Measurements from ENCODE around the gene GALNS.
"Not testable (repeated sequence)": the region's sequence is repeated elsewhere in the genome, so short reads cannot be mapped to it uniquely, and the experiment has no call there.

The GALNS gene

DNA sequence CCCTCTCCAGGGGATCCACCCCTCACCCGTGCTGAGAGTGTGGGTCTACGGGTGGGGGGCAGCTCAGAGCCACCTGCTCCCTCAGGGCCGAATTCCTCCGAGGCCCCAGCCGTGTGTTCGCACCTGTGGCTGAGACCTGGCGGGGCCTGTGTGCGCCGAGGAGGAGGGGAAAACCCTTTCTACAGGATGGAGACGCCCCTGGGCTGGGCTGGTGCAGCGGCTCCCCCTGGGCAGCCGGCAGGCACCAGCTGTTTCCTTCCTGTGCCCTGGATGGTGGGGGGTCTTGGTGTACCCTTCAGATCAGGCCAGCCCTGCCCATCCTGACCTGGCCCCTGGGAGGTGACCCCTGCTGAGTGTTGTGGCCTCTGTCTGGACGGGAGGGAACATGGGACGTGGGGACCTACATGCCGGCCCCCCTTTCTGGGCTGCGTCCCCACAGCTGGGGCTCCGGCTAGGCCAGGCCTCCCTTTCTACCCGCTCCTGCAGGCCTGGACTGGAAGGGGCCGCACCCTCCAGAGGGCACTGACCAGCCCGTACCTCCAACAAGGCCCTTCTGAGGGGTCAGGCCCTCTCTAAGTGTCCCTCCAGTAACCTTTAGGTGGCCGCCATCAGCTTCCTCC is 38.0 kb upstream of the GALNS start:
- ChIA-PET POLR2A (no interaction called here), CTCF (no interaction called here)
- peak in 1 of 3 donors; percentile 38 for DNase-seq
- 84% methylated on average over 21 of the region's 21 CpGs for WGBS (ENCODE audit: insufficient coverage)
- Histone ChIP-seq H3K36me3 (ENCODE audit: control insufficient read depth in 4 of 4, insufficient read depth in 4 of 4, low read length in 3 of 4) (peaks cover 14 to 97% (median 76%) of the 10 kb centered on the region in 4 experiments), H3K27ac (ENCODE audit: insufficient read depth in 1 of 2, low read depth in 1 of 2, low read length in 2 of 2, poor library complexity in 1 of 2, severe bottlenecking in 2 of 2) (no peak overlapping the region), H3K4me3 (ENCODE audit: control insufficient read depth in 1 of 7, extremely low read depth in 1 of 7, insufficient read depth in 4 of 7, low read depth in 2 of 7, low read length in 6 of 7) (no peak overlapping the region), H3K9me3 (ENCODE audit: control extremely low read depth in 1 of 5, control insufficient read depth in 4 of 5, insufficient read depth in 2 of 5, low read depth in 1 of 5, low read length in 4 of 5) (peaks cover 0 to 13% (median 7%) of the 10 kb centered on the region in 5 experiments), H3K27me3 (replicated peaks in 2 of 5; ENCODE audit: control insufficient read depth in 4 of 5, insufficient read depth in 5 of 5, low read length in 4 of 5) (no peaks in the 10 kb centered on the region), H3K4me1 (ENCODE audit: control extremely low read depth in 1 of 4, control insufficient read depth in 4 of 4, insufficient read depth in 4 of 4, low read length in 3 of 4) (peaks cover 0 to 2% (median 0%) of the 10 kb centered on the region in 4 experiments)

DNA sequence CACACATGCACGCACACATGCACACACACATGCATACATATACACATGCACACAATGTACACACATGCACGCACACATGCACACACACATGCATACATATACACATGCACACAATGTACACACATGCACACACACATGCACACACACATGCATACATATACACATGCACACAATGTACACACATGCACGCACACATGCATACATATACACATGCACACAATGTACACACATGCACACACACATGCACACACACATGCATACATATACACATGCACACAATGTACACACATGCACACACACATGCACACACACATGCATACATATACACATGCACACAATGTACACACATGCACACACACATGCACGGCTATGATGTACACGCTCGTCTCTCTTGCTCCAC is 37.5 kb upstream of the GALNS start:
- H3K4me1 ChIP-seq (ENCODE audit: control extremely low read depth in 1 of 4, control insufficient read depth in 4 of 4, insufficient read depth in 4 of 4, low read length in 3 of 4); DNase-seq; POLR2A ChIA-PET; H3K27ac ChIP-seq (ENCODE audit: insufficient read depth in 1 of 2, low read depth in 1 of 2, low read length in 2 of 2, poor library complexity in 1 of 2, severe bottlenecking in 2 of 2); H3K4me3 ChIP-seq (ENCODE audit: control insufficient read depth in 1 of 7, extremely low read depth in 1 of 7, insufficient read depth in 4 of 7, low read depth in 2 of 7, low read length in 6 of 7); CTCF ChIA-PET; H3K27me3 ChIP-seq (replicated peaks in 2 of 5; ENCODE audit: control insufficient read depth in 4 of 5, insufficient read depth in 5 of 5, low read length in 4 of 5): not testable (repeated sequence)
- WGBS (ENCODE audit: insufficient coverage), result no CpG with 5 or more reads among the region's 6 CpGs
- Histone ChIP-seq H3K9me3 (ENCODE audit: control extremely low read depth in 1 of 5, control insufficient read depth in 4 of 5, insufficient read depth in 2 of 5, low read depth in 1 of 5, low read length in 4 of 5) (peaks cover 0 to 13% (median 7%) of the 10 kb centered on the region in 5 experiments), H3K36me3 (ENCODE audit: control insufficient read depth in 4 of 4, insufficient read depth in 4 of 4, low read length in 3 of 4) (peaks cover 14 to 97% (median 79%) of the 10 kb centered on the region in 4 experiments)

DNA sequence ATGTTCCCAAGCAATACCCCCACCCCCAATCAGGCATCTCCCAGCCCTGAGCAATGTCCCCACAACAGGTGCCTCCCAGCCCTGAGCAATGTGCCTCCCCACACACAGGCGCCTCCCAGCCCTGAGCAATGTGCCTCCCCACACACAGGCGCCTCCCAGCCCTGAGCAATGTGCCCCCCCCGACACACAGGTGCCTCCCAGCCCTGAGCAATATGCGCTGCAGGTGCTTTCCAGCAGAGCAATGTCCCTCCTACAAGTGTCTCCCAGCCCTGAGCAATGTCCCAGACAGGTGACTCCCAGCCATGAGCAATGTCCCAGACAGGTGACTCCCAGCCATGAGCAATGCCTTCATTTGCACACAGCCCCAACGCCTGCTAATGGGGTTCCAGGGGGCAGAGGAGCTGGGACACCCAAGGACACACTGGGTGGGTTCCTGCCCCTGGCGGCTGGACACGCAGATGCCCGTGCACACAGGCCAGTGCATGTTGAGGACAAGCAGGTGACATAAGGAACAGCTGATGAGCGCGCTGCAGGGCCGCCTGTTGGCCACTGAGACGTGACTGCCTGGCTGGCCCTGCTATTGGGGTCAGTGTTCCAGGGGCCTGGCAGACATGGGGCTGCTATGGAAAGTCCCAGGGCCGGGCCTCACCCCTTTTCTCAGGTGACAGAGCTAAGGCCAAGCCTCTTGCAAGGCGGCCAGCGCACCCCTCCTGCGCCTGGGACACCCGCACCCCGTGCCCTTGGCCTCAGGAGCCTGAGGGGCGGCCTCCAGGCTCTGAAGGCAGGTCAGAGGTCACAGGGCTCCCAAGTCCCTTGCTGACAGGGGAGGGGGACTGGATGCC is 36.6 kb upstream of the GALNS start:
- ChIA-PET CTCF (no interaction called here), POLR2A (interaction anchor here (0.5 kb wide), 1 partner anchor 200 kb away, joined by 3 read pairs; the partner anchor contains the start of gene ACSF3)
- H3K36me3 ChIP-seq (ENCODE audit: control insufficient read depth in 4 of 4, insufficient read depth in 4 of 4, low read length in 3 of 4), result peaks cover 14 to 94% (median 75%) of the 10 kb centered on the region in 4 experiments
- peaks cover 0 to 5% (median 2%) of the 10 kb centered on the region in 4 experiments for H3K4me1 ChIP-seq (ENCODE audit: control extremely low read depth in 1 of 4, control insufficient read depth in 4 of 4, insufficient read depth in 4 of 4, low read length in 3 of 4)
- H3K4me3 ChIP-seq (ENCODE audit: control insufficient read depth in 1 of 7, extremely low read depth in 1 of 7, insufficient read depth in 4 of 7, low read depth in 2 of 7, low read length in 6 of 7), result no peak overlapping the region
- H3K27me3 ChIP-seq (replicated peaks in 2 of 5; ENCODE audit: control insufficient read depth in 4 of 5, insufficient read depth in 5 of 5, low read length in 4 of 5), result no peaks in the 10 kb centered on the region
- 98% methylated on average over 15 of the region's 19 CpGs for WGBS (ENCODE audit: insufficient coverage)
- DNase-seq, result no peak
- H3K9me3 ChIP-seq (ENCODE audit: control extremely low read depth in 1 of 5, control insufficient read depth in 4 of 5, insufficient read depth in 2 of 5, low read depth in 1 of 5, low read length in 4 of 5), result peaks cover 0 to 13% (median 7%) of the 10 kb centered on the region in 5 experiments
- H3K27ac ChIP-seq (ENCODE audit: insufficient read depth in 1 of 2, low read depth in 1 of 2, low read length in 2 of 2, poor library complexity in 1 of 2, severe bottlenecking in 2 of 2), result no peak overlapping the region

DNA sequence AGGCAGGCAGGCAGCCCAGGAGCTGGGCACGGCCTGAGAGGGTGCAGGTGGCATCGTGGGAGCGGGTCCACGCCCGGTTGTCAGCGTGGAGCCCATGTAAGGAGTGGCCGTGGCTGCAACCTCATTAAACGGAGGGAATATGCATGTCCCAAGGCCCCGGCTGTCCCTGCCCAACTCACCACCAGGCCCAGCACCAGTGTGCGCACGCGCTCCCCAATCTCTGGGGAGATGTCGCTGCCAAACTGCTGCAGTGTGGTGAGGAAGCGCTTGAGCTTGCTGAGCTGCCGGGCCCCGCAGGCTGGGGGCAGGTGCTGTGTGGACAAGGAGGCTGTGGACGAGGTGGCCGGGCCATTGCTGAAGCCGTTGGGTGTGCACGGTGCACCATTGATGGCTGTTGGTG is 35.3 kb upstream of the GALNS start:
- no peak overlapping the region for H3K4me3 ChIP-seq (ENCODE audit: control insufficient read depth in 1 of 7, extremely low read depth in 1 of 7, insufficient read depth in 4 of 7, low read depth in 2 of 7, low read length in 6 of 7)
- ChIA-PET CTCF (interaction anchor here (1.2 kb wide), 1 partner anchor 86 kb away, joined by 3 read pairs; no protein-coding TSS in a partner anchor), POLR2A (no interaction called here)
- H3K4me1 ChIP-seq (ENCODE audit: control extremely low read depth in 1 of 4, control insufficient read depth in 4 of 4, insufficient read depth in 4 of 4, low read length in 3 of 4), result peaks cover 0 to 5% (median 2%) of the 10 kb centered on the region in 4 experiments
- peaks cover 0 to 13% (median 7%) of the 10 kb centered on the region in 5 experiments for H3K9me3 ChIP-seq (ENCODE audit: control extremely low read depth in 1 of 5, control insufficient read depth in 4 of 5, insufficient read depth in 2 of 5, low read depth in 1 of 5, low read length in 4 of 5)
- H3K36me3 ChIP-seq (ENCODE audit: control insufficient read depth in 4 of 4, insufficient read depth in 4 of 4, low read length in 3 of 4), result peaks cover 14 to 92% (median 74%) of the 10 kb centered on the region in 4 experiments
- H3K27ac ChIP-seq (ENCODE audit: insufficient read depth in 1 of 2, low read depth in 1 of 2, low read length in 2 of 2, poor library complexity in 1 of 2, severe bottlenecking in 2 of 2), result no peak overlapping the region
- no peaks in the 10 kb centered on the region for H3K27me3 ChIP-seq (replicated peaks in 2 of 5; ENCODE audit: control insufficient read depth in 4 of 5, insufficient read depth in 5 of 5, low read length in 4 of 5)
- DNase-seq, result no peak
- 96% methylated on average over 20 of the region's 20 CpGs for WGBS (ENCODE audit: insufficient coverage)

DNA sequence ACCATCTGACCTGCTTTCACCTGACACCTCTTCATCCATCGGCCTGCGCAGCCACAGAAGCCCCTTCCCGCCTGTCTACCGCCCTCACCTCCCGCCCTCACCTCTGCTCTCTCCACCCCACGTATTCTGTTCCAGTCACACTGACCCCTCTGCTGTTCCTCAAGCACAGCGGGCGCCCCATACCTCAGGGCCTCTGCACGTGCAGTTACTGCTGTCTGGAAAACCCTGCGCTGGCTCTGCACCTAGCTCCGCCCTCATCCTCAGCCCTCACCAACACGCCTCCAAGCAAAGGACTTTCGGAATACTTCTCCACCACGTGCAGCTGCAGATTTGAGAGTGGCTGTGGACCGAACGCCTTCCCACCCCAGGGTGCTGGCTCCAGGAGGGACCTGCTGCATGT is 34.3 kb upstream of the GALNS start:
- 96% methylated on average over 9 of the region's 16 CpGs for WGBS (ENCODE audit: insufficient coverage)

DNA sequence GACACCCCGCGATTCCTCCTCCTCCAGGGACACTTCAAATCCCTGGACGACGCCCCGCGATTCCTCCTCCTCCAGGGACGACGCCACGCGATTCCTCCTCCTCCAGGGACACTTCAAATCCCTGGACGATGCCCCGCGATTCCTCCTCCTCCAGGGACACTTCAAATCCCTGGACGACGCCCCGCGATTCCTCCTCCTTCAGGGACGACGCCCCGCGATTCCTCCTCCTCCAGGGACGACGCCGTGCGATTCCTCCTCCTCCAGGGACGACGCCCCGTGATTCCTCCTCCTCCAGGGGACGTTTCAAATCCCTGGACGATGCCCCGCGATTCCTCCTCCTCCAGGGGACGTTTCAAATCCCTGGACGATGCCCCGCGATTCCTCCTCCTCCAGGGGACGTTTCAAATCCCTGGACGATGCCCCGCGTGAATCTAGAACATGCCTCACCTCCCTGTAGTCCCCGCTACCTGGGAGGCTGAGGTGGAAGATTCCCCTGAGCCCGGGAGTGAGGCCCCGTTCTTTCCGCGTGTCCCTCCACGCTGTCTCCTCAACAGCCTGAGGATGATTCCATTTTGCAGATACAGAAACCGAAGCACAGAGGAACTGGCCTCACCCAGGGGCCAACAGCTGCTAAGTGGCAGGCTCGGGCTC is 33.1 kb upstream of the GALNS start:
- Histone ChIP-seq H3K9me3 (ENCODE audit: control extremely low read depth in 1 of 5, control insufficient read depth in 4 of 5, insufficient read depth in 2 of 5, low read depth in 1 of 5, low read length in 4 of 5) (peaks cover 0 to 13% (median 7%) of the 10 kb centered on the region in 5 experiments), H3K36me3 (ENCODE audit: control insufficient read depth in 4 of 4, insufficient read depth in 4 of 4, low read length in 3 of 4) (peaks cover 11 to 92% (median 75%) of the 10 kb centered on the region in 4 experiments)
- CTCF ChIA-PET; DNase-seq; H3K27me3 ChIP-seq (replicated peaks in 2 of 5; ENCODE audit: control insufficient read depth in 4 of 5, insufficient read depth in 5 of 5, low read length in 4 of 5); H3K4me1 ChIP-seq (ENCODE audit: control extremely low read depth in 1 of 4, control insufficient read depth in 4 of 4, insufficient read depth in 4 of 4, low read length in 3 of 4); H3K27ac ChIP-seq (ENCODE audit: insufficient read depth in 1 of 2, low read depth in 1 of 2, low read length in 2 of 2, poor library complexity in 1 of 2, severe bottlenecking in 2 of 2); POLR2A ChIA-PET; H3K4me3 ChIP-seq (ENCODE audit: control insufficient read depth in 1 of 7, extremely low read depth in 1 of 7, insufficient read depth in 4 of 7, low read depth in 2 of 7, low read length in 6 of 7): not testable (repeated sequence)
- 96% methylated on average over 41 of the region's 48 CpGs for WGBS (ENCODE audit: insufficient coverage)

More for the DNA sequence above, 34.3 kb upstream of the GALNS start:
- CTCF ChIA-PET, result interaction anchor here (1.2 kb wide), 1 partner anchor 85 kb away, joined by 3 read pairs; no protein-coding TSS in a partner anchor
- no peak for DNase-seq
- Histone ChIP-seq H3K27me3 (replicated peaks in 2 of 5; ENCODE audit: control insufficient read depth in 4 of 5, insufficient read depth in 5 of 5, low read length in 4 of 5) (no peaks in the 10 kb centered on the region), H3K27ac (ENCODE audit: insufficient read depth in 1 of 2, low read depth in 1 of 2, low read length in 2 of 2, poor library complexity in 1 of 2, severe bottlenecking in 2 of 2) (no peak overlapping the region), H3K9me3 (ENCODE audit: control extremely low read depth in 1 of 5, control insufficient read depth in 4 of 5, insufficient read depth in 2 of 5, low read depth in 1 of 5, low read length in 4 of 5) (peaks cover 0 to 13% (median 7%) of the 10 kb centered on the region in 5 experiments), H3K36me3 (ENCODE audit: control insufficient read depth in 4 of 4, insufficient read depth in 4 of 4, low read length in 3 of 4) (peaks cover 14 to 92% (median 71%) of the 10 kb centered on the region in 4 experiments), H3K4me1 (ENCODE audit: control extremely low read depth in 1 of 4, control insufficient read depth in 4 of 4, insufficient read depth in 4 of 4, low read length in 3 of 4) (peaks cover 0 to 5% (median 2%) of the 10 kb centered on the region in 4 experiments), H3K4me3 (ENCODE audit: control insufficient read depth in 1 of 7, extremely low read depth in 1 of 7, insufficient read depth in 4 of 7, low read depth in 2 of 7, low read length in 6 of 7) (no peak overlapping the region)
- POLR2A ChIA-PET, result no interaction called here

Measured in common myeloid progenitor, CD34-positive (primary cell).